ENCODE measurements around the gene MKLN1.

GRCh38 chr7:131533566-131534561 lies 206.2 kb downstream of the MKLN1 start:
- TF ChIP-seq, protein P1, sequence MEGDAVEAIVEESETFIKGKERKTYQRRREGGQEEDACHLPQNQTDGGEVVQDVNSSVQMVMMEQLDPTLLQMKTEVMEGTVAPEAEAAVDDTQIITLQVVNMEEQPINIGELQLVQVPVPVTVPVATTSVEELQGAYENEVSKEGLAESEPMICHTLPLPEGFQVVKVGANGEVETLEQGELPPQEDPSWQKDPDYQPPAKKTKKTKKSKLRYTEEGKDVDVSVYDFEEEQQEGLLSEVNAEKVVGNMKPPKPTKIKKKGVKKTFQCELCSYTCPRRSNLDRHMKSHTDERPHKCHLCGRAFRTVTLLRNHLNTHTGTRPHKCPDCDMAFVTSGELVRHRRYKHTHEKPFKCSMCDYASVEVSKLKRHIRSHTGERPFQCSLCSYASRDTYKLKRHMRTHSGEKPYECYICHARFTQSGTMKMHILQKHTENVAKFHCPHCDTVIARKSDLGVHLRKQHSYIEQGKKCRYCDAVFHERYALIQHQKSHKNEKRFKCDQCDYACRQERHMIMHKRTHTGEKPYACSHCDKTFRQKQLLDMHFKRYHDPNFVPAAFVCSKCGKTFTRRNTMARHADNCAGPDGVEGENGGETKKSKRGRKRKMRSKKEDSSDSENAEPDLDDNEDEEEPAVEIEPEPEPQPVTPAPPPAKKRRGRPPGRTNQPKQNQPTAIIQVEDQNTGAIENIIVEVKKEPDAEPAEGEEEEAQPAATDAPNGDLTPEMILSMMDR (IDR thresholded peaks at IDR 0.05): no peak
- TF ChIP-seq POLR2A (IDR thresholded peaks at IDR 0.05): no peak

Data from esophagus squamous epithelium (tissue), 4 donors.